Panc1 (cell line): ENCODE measurements around the gene PCSK7.
A peak's percentile ranks its signal among the peaks of the same experiment; 100 is the strongest.

ENCODE experiments used
- CTCF ChIP-seq: fragments of 450-650 bp; IDR thresholded peaks from 2 replicates; pipeline ENCODE4 v1.5.1; 2017; ENCODE audit warnings: mild to moderate bottlenecking
- POLR2AphosphoS5 ChIP-seq: IDR thresholded peaks from 2 replicates; pipeline ENCODE4 v1.6.1; 2012; ENCODE audit warnings: mild to moderate bottlenecking, low read depth, low read length, moderate library complexity
- REST ChIP-seq, 2 experiments: IDR thresholded peaks; 2 replicates each; pipeline ENCODE4 v1.6.1; 2011 to 2012; ENCODE audit warnings: low read depth in 2 of 2, control low read depth in 1 of 2, low read length in 1 of 2, mild to moderate bottlenecking in 1 of 2, moderate library complexity in 1 of 2; ENCODE audit not compliant: insufficient read depth in 1 of 2
- TCF7L2 ChIP-seq: IDR thresholded peaks from 2 replicates; pipeline ENCODE4 v1.6.1; 2011; ENCODE audit warnings: mild to moderate bottlenecking, low read depth, low read length, inconsistent platforms

GRCh38 chr11:117232092-117232878 lies 412 bp upstream of the PCSK7 start, which contains the start of gene RNF214:
- TF ChIP-seq TCF7L2 (no peak), CTCF (peak; percentile 100), REST (IDR thresholded peaks at IDR 0.05; ENCODE audit: insufficient read depth in 1 of 2, low read depth in 2 of 2, low read length in 1 of 2) (no peak), POLR2AphosphoS5 (peak; percentile 62; the same call in 1 of the 2 replicates)
